Measurements from ENCODE around the gene FIBCD1.
"Not testable (repeated sequence)": the region's sequence is repeated elsewhere in the genome, so short reads cannot be mapped to it uniquely, and the experiment has no call there.

FIBCD1 gene

GRCh38 chr9:130960522-130961378 lies 21.7 kb upstream of the FIBCD1 start:
- TF ChIP-seq CTCF (conservative IDR thresholded peaks at IDR 0.05; ENCODE audit: low read depth, low read length) = no peak
- no peak overlapping the region for H3K4me3 ChIP-seq (ENCODE audit: low read depth, low read length)
- no peak for DNase-seq (ENCODE audit: low read depth)

- no peak overlapping the region for H3K4me3 ChIP-seq (ENCODE audit: low read depth, low read length)
- TF ChIP-seq CTCF (conservative IDR thresholded peaks at IDR 0.05; ENCODE audit: low read depth, low read length) = no peak
- DNase-seq (ENCODE audit: low read depth) = no peak
These were observed 20.8 kb upstream of the FIBCD1 start for GRCh38 chr9:130959809-130960334.

GRCh38 chr9:130958564-130958963 lies 19.5 kb upstream of the FIBCD1 start:
- H3K4me3 ChIP-seq (ENCODE audit: low read depth, low read length); DNase-seq (ENCODE audit: low read depth): not testable (repeated sequence)

- no peak overlapping the region for H3K4me3 ChIP-seq (ENCODE audit: low read depth, low read length)
- DNase-seq (ENCODE audit: low read depth) = no peak
- TF ChIP-seq CTCF (conservative IDR thresholded peaks at IDR 0.05; ENCODE audit: low read depth, low read length) = no peak
These were observed 18.6 kb upstream of the FIBCD1 start for GRCh38 chr9:130957451-130958203.

GRCh38 chr9:130956636-130957450 lies 17.8 kb upstream of the FIBCD1 start:
- DNase-seq (ENCODE audit: low read depth) = no peak
- H3K4me3 ChIP-seq (ENCODE audit: low read depth, low read length) = no peak overlapping the region
- TF ChIP-seq CTCF (conservative IDR thresholded peaks at IDR 0.05; ENCODE audit: low read depth, low read length) = no peak

GRCh38 chr9:130955947-130956621 lies 17.0 kb upstream of the FIBCD1 start:
- peak; percentile 40 for DNase-seq (ENCODE audit: low read depth)
- H3K4me3 ChIP-seq (ENCODE audit: low read depth, low read length) = no peak overlapping the region
- TF ChIP-seq CTCF (conservative IDR thresholded peaks at IDR 0.05; ENCODE audit: low read depth, low read length) = no peak

- H3K4me3 ChIP-seq (ENCODE audit: low read depth, low read length); DNase-seq (ENCODE audit: low read depth): not testable (repeated sequence)
These were observed 15.9 kb upstream of the FIBCD1 start for GRCh38 chr9:130954925-130955324.

All from choroid plexus epithelial cell (primary cell).